Sigmoid colon (tissue), 4 donors: ENCODE measurements around the gene PTGS1.

Source experiments
- EP300 ChIP-seq, 4 donors: sonication (generic); formaldehyde crosslinking; IDR thresholded peaks; one replicate each; pipeline ENCODE4 v1.6.1; 2017; ENCODE audit warnings: antibody characterized with exemption in 4 of 4
- POLR2A ChIP-seq, 2 donors: fragments of 450-650 bp; IDR thresholded peaks; one replicate each; pipeline ENCODE4 v1.6.1; 2016; ENCODE audit warnings: antibody characterized with exemption in 2 of 2, mild to moderate bottlenecking in 2 of 2, moderate library complexity in 2 of 2
- TF ChIP-seq, protein P1 (sequence below), 4 experiments: fragments of 450-650 bp in 3 of 4; fragments of 200-600 bp in 1 of 4; IDR thresholded peaks; one replicate each; pipeline ENCODE4 v1.5.1; 2016 to 2019; ENCODE audit warnings: antibody characterized with exemption in 4 of 4, mild to moderate bottlenecking in 3 of 4, moderate library complexity in 2 of 4

DNA sequence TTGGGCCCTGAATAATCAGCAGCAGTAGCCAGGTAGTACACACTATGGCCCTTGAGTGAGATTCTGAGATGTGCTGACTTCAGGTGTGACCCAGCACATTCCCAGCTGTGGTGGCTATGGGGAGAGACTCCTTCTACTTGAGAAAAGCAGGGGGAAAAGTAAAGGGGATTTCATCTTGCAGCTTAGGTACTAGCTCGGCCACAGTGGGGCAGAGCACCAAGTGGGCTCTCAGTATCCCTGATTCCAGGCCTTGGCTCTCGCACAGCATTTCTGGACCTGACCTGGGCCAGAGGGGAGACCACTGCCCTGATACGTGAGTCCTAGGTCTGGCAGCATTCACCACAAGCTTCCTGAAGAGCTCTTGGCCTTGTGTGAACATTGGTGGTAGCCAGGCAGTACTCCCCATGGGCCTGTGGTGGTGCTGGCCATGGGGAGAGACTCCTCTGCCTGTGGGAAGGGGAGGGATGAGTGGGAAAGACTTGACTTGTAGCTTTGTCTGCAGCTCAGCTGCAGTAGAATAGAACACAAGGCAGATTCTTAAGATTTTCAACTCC, 27.6 kb downstream of the PTGS1 start:
- TF ChIP-seq, protein P1, sequence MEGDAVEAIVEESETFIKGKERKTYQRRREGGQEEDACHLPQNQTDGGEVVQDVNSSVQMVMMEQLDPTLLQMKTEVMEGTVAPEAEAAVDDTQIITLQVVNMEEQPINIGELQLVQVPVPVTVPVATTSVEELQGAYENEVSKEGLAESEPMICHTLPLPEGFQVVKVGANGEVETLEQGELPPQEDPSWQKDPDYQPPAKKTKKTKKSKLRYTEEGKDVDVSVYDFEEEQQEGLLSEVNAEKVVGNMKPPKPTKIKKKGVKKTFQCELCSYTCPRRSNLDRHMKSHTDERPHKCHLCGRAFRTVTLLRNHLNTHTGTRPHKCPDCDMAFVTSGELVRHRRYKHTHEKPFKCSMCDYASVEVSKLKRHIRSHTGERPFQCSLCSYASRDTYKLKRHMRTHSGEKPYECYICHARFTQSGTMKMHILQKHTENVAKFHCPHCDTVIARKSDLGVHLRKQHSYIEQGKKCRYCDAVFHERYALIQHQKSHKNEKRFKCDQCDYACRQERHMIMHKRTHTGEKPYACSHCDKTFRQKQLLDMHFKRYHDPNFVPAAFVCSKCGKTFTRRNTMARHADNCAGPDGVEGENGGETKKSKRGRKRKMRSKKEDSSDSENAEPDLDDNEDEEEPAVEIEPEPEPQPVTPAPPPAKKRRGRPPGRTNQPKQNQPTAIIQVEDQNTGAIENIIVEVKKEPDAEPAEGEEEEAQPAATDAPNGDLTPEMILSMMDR (IDR thresholded peaks at IDR 0.05) = no peak
- TF ChIP-seq POLR2A (IDR thresholded peaks at IDR 0.05) (no peak), EP300 (IDR thresholded peaks at IDR 0.05) (no peak)
